ENCODE data around the gene UPK3BL2.
"Not testable (repeated sequence)": the region's sequence is repeated elsewhere in the genome, so short reads cannot be mapped to it uniquely, and the experiment has no call there.

UPK3BL2 gene

GRCh38 chr7:102531583-102531982, 11.9 kb downstream of the UPK3BL2 start:
- DNase-seq (ENCODE audit: low read depth in 2 of 2): not testable (repeated sequence)

- not testable (repeated sequence) for DNase-seq (ENCODE audit: low read depth in 2 of 2)
Observed at GRCh38 chr7:102527822-102528793, 15.4 kb downstream of the UPK3BL2 start.

- not testable (repeated sequence) for DNase-seq (ENCODE audit: low read depth in 2 of 2)
Observed at GRCh38 chr7:102527182-102527581, 16.3 kb downstream of the UPK3BL2 start.

GRCh38 chr7:102524803-102525202, 18.7 kb downstream of the UPK3BL2 start:
- not testable (repeated sequence) for DNase-seq (ENCODE audit: low read depth in 2 of 2)

- not testable (repeated sequence) for DNase-seq (ENCODE audit: low read depth in 2 of 2)
Observed at GRCh38 chr7:102520797-102521196, 22.7 kb downstream of the UPK3BL2 start.

GRCh38 chr7:102517550-102518147, 25.8 kb downstream of the UPK3BL2 start, which contains the start of gene RASA4B:
RASA4B (minus strand) TSS chr7:102517777; CDS start chr7:102517710, 67 bp downstream.
- DNase-seq (ENCODE audit: low read depth in 2 of 2): not testable (repeated sequence)

GRCh38 chr7:102516951-102517350, 26.5 kb downstream of the UPK3BL2 start:
- DNase-seq (ENCODE audit: low read depth in 2 of 2): not testable (repeated sequence)

GRCh38 chr7:102515889-102516288, 27.6 kb downstream of the UPK3BL2 start:
- not testable (repeated sequence) for DNase-seq (ENCODE audit: low read depth in 2 of 2)

GRCh38 chr7:102514881-102515721, 28.4 kb downstream of the UPK3BL2 start:
- DNase-seq (ENCODE audit: low read depth in 2 of 2): not testable (repeated sequence)

- DNase-seq (ENCODE audit: low read depth in 2 of 2): not testable (repeated sequence)
Observed at GRCh38 chr7:102512642-102513221, 30.8 kb downstream of the UPK3BL2 start.

- DNase-seq (ENCODE audit: low read depth in 2 of 2): not testable (repeated sequence)
Observed at GRCh38 chr7:102511860-102512522, 31.5 kb downstream of the UPK3BL2 start.

GRCh38 chr7:102510575-102510974, 32.9 kb downstream of the UPK3BL2 start:
- not testable (repeated sequence) for DNase-seq (ENCODE audit: low read depth in 2 of 2)

GRCh38 chr7:102507410-102508088, 35.9 kb downstream of the UPK3BL2 start:
- not testable (repeated sequence) for DNase-seq (ENCODE audit: low read depth in 2 of 2)

- not testable (repeated sequence) for DNase-seq (ENCODE audit: low read depth in 2 of 2)
Observed at GRCh38 chr7:102505298-102506185, 38.0 kb downstream of the UPK3BL2 start.

GRCh38 chr7:102503141-102503540, 40.4 kb downstream of the UPK3BL2 start:
- not testable (repeated sequence) for DNase-seq (ENCODE audit: low read depth in 2 of 2)

GRCh38 chr7:102498321-102498720, 45.2 kb downstream of the UPK3BL2 start:
- DNase-seq (ENCODE audit: low read depth in 2 of 2): not testable (repeated sequence)

- not testable (repeated sequence) for DNase-seq (ENCODE audit: low read depth in 2 of 2)
Observed at GRCh38 chr7:102497308-102497707, 46.2 kb downstream of the UPK3BL2 start.

- not testable (repeated sequence) for DNase-seq (ENCODE audit: low read depth in 2 of 2)
Observed at GRCh38 chr7:102496861-102497260, 46.6 kb downstream of the UPK3BL2 start.
